Measurements from ENCODE around the gene KIAA1958.

Gene KIAA1958

DNA sequence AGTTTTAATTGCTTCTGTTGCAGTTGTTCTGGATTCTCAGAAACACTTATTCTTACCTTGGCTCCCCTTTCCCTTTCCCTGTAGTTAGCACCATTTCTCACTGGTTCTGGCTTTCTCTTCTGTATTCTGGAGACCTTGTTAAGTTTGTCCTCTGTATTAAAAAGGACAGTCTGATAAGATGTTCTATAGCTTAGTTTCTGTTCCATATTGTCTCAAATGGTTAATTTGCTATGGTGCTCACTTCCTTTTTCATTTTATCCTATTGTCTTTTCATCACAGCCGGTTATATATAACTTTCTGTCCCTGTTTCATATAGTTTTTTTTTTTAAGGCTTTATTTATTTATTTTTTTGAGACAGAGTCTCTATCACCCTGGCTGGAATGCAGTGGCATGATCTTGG, 41.4 kb upstream of the KIAA1958 start:
- Histone ChIP-seq H3K4me1 (ENCODE audit: insufficient read depth, low read length, poor library complexity, severe bottlenecking) (peaks cover 23% of the 10 kb centered on the region), H3K27me3 (ENCODE audit: insufficient read depth, low read length, poor library complexity, severe bottlenecking) (no peaks in the 10 kb centered on the region), H3K4me3 (ENCODE audit: low read length, poor library complexity, severe bottlenecking) (no peak overlapping the region), H3K79me2 (ENCODE audit: insufficient read depth, low read length) (no peaks in the 10 kb centered on the region), H3K9ac (ENCODE audit: low read depth, low read length, poor library complexity, severe bottlenecking) (no peak overlapping the region), H3F3A (ENCODE audit: low read depth) (no peaks in the 10 kb centered on the region), H4K20me1 (ENCODE audit: insufficient read depth, low read length, poor library complexity, severe bottlenecking) (no peaks in the 10 kb centered on the region), H3K4me2 (ENCODE audit: low read depth, low read length, poor library complexity, severe bottlenecking) (no peak overlapping the region), H3K36me3 (ENCODE audit: insufficient read depth, low read length) (no peaks in the 10 kb centered on the region), H3K9me2 (replicated peaks; ENCODE audit: low read depth, low read length) (no peaks in the 10 kb centered on the region), H2AFZ (ENCODE audit: low read length) (no peak overlapping the region), H3K9me3 (ENCODE audit: insufficient read depth, low read depth, low read length) (no peaks in the 10 kb centered on the region)
- TF ChIP-seq, protein P1, sequence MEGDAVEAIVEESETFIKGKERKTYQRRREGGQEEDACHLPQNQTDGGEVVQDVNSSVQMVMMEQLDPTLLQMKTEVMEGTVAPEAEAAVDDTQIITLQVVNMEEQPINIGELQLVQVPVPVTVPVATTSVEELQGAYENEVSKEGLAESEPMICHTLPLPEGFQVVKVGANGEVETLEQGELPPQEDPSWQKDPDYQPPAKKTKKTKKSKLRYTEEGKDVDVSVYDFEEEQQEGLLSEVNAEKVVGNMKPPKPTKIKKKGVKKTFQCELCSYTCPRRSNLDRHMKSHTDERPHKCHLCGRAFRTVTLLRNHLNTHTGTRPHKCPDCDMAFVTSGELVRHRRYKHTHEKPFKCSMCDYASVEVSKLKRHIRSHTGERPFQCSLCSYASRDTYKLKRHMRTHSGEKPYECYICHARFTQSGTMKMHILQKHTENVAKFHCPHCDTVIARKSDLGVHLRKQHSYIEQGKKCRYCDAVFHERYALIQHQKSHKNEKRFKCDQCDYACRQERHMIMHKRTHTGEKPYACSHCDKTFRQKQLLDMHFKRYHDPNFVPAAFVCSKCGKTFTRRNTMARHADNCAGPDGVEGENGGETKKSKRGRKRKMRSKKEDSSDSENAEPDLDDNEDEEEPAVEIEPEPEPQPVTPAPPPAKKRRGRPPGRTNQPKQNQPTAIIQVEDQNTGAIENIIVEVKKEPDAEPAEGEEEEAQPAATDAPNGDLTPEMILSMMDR (conservative IDR thresholded peaks at IDR 0.05; ENCODE audit: low read length), result no peak
- TF ChIP-seq EZH2phosphoT487 (IDR thresholded peaks at IDR 0.05; ENCODE audit: borderline replicate concordance), result no peak

DNA sequence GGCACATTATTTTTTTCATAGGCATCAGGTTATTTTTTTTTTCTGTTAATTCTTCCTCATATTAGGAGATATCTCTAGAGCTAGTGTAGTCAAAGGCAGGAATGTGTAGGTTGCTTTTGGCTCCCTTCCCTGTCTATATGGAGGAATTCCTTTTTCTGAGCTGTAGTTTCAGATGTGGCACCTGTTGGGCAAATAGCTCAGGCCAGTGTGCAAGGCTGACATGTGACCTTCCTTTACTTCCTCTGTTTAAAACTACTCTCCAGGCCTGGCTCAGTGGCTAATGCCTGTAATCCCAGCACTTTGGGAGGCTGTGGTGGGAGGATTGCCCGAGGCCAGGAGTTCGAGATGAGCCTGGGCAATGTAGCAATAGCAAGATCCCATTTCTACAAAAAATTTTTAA, 40.5 kb upstream of the KIAA1958 start:
- Histone ChIP-seq H3K4me1 (ENCODE audit: insufficient read depth, low read length, poor library complexity, severe bottlenecking) (peaks cover 29% of the 10 kb centered on the region), H3K9me3 (ENCODE audit: insufficient read depth, low read depth, low read length) (no peaks in the 10 kb centered on the region), H2AFZ (ENCODE audit: low read length) (no peak overlapping the region), H3K79me2 (ENCODE audit: insufficient read depth, low read length) (no peaks in the 10 kb centered on the region), H4K20me1 (ENCODE audit: insufficient read depth, low read length, poor library complexity, severe bottlenecking) (no peaks in the 10 kb centered on the region), H3K27me3 (ENCODE audit: insufficient read depth, low read length, poor library complexity, severe bottlenecking) (no peaks in the 10 kb centered on the region), H3K9me2 (replicated peaks; ENCODE audit: low read depth, low read length) (no peaks in the 10 kb centered on the region), H3K9ac (ENCODE audit: low read depth, low read length, poor library complexity, severe bottlenecking) (no peak overlapping the region), H3K36me3 (ENCODE audit: insufficient read depth, low read length) (no peaks in the 10 kb centered on the region), H3K4me2 (ENCODE audit: low read depth, low read length, poor library complexity, severe bottlenecking) (peak overlapping the region; percentile 58), H3K4me3 (ENCODE audit: low read length, poor library complexity, severe bottlenecking) (no peak overlapping the region), H3F3A (ENCODE audit: low read depth) (no peaks in the 10 kb centered on the region)
- no peak for TF ChIP-seq EZH2phosphoT487 (IDR thresholded peaks at IDR 0.05; ENCODE audit: borderline replicate concordance)
- TF ChIP-seq, protein P1 (conservative IDR thresholded peaks at IDR 0.05; ENCODE audit: low read length), result no peak

DNA sequence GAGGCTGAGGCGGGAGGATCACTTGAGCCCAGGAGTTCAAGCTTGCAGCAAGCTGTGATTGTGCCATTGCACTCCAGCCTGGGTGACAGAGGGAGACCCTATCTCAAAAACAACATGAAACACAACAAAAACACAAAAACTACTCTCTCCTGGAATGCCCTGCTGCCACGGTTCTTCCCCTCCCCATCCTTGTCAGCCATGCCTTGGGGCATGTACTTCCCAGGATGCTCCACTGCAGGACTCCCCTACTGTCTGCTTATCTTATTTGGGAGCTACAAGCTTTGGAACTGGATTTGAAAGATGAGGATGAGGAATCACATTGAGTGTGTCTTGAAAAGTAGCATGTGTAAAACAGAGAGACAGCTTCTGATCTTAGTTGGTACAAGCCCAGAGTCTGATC, 40.1 kb upstream of the KIAA1958 start:
- Histone ChIP-seq H3K9me2 (replicated peaks; ENCODE audit: low read depth, low read length) (no peaks in the 10 kb centered on the region), H2AFZ (ENCODE audit: low read length) (peak overlapping the region; percentile 34; the same call in 1 of the 2 replicates), H3K4me3 (ENCODE audit: low read length, poor library complexity, severe bottlenecking) (no peak overlapping the region), H3K4me1 (ENCODE audit: insufficient read depth, low read length, poor library complexity, severe bottlenecking) (peaks cover 33% of the 10 kb centered on the region), H3K79me2 (ENCODE audit: insufficient read depth, low read length) (no peaks in the 10 kb centered on the region), H3K9ac (ENCODE audit: low read depth, low read length, poor library complexity, severe bottlenecking) (peak overlapping the region; percentile 28), H3K9me3 (ENCODE audit: insufficient read depth, low read depth, low read length) (no peaks in the 10 kb centered on the region), H3K4me2 (ENCODE audit: low read depth, low read length, poor library complexity, severe bottlenecking) (peak overlapping the region; percentile 58), H3K27me3 (ENCODE audit: insufficient read depth, low read length, poor library complexity, severe bottlenecking) (no peaks in the 10 kb centered on the region), H3K36me3 (ENCODE audit: insufficient read depth, low read length) (no peaks in the 10 kb centered on the region), H4K20me1 (ENCODE audit: insufficient read depth, low read length, poor library complexity, severe bottlenecking) (no peaks in the 10 kb centered on the region), H3F3A (ENCODE audit: low read depth) (no peaks in the 10 kb centered on the region)
- TF ChIP-seq EZH2phosphoT487 (IDR thresholded peaks at IDR 0.05; ENCODE audit: borderline replicate concordance), result no peak
- TF ChIP-seq, protein P1 (conservative IDR thresholded peaks at IDR 0.05; ENCODE audit: low read length), result no peak
